ENCODE results near the gene TSNAXIP1.

- TF ChIP-seq EGR1 (IDR thresholded peaks at IDR 0.05) (no peak), CEBPB (IDR thresholded peaks at IDR 0.05) (no peak), MAX (IDR thresholded peaks at IDR 0.05) (0 out of 2 replicates have a peak, but pooled peaks have one; percentile 30), EP300 (IDR thresholded peaks at IDR 0.05; ENCODE audit: borderline replicate concordance) (no peak), CREB1 (IDR thresholded peaks at IDR 0.05; ENCODE audit: low read depth) (no peak), REST (IDR thresholded peaks at IDR 0.05; ENCODE audit: low read depth) (no peak), YY1 (IDR thresholded peaks at IDR 0.05; ENCODE audit: low read depth) (no peak), RAD21 (IDR thresholded peaks at IDR 0.05; ENCODE audit: low read depth) (peak; percentile 55), TAF1 (IDR thresholded peaks at IDR 0.05; ENCODE audit: low read depth) (no peak), TEAD4 (IDR thresholded peaks at IDR 0.05) (no peak), FOXM1 (IDR thresholded peaks at IDR 0.05; ENCODE audit: borderline replicate concordance, low read depth) (no peak), NFIC (IDR thresholded peaks at IDR 0.05) (no peak), USF1 (IDR thresholded peaks at IDR 0.05) (no peak)
Measured at GRCh38 chr16:67865318-67865717, 58.6 kb downstream of the TSNAXIP1 start.

Measured in Ishikawa (cell line).